Activated CD4-positive, alpha-beta T cell treated with anti-CD3 and anti-CD28 coated beads for 48 hours (primary cell): ENCODE measurements around the gene NAXE.
"Not testable (repeated sequence)": the region's sequence is repeated elsewhere in the genome, so short reads cannot be mapped to it uniquely, and the experiment has no call there.

Source experiments
- DNase-seq: peaks from one replicate; pipeline ENCODE4 v3.0.0-alpha.2; 2020

NAXE gene

GRCh38 chr1:156624814-156625435 is 33.3 kb downstream of the NAXE start:
- no peak for DNase-seq

DNA sequence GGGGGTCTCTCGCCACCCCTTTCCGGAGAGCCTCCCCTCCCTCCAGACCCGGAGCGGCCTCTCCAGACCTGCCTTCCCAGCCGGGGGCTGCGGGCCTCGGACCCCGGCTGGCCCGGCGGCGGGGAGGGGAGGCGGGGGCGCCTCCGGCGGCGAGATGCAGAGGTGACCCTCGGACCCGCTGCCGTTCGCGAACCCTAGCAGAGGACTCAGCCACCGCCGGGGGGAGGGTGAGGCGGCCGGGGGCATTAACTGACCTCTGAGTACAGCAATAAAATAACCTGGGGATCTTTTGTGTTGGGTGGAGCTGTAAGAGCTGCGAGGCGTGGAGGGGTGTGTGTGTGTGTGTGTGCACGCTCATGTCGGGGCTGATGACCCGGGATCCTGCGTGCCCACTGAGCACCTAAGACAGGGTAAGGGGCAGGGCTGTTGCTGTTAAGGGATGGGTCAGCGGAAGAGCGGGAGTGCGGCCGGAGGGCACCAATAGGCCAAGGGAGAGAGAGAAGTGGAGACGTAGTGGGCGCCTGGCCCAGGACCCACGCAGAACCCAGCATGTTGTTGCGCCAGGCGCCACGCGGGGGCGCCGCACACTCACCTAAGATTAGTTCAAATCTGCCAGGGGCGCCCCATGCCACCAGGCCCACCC is 34.0 kb downstream of the NAXE start:
- peak; percentile 77 for DNase-seq

- no peak for DNase-seq
Observed at GRCh38 chr1:156626079-156626438, 34.5 kb downstream of the NAXE start.

DNA sequence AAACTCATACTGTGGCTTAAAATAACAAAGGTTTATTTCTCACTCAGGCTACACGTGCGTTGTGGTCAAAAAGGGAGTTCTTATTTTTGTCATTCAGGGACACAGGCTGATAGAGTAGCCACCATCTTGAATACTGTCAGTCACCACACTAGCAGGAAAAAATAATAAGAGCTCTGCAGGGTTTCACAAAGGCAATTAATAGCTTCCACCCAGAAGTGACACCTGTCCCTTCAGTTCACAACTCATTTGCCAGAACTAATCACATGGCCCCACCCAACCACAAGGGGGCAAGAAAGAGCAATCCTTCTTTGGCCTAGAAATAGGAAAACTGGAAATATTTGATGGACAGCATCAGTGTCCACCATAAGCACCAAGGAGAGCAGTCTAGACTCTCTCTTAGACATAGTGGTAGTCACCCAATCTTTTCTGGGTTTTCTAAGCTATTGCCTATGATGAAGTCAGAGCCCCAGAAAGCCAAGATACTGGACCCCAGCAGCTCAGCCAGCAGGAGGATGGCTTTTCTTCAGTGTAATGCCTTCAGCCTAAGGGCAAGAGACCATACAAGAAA is 35.8 kb downstream of the NAXE start:
- DNase-seq: peak; percentile 43

DNA sequence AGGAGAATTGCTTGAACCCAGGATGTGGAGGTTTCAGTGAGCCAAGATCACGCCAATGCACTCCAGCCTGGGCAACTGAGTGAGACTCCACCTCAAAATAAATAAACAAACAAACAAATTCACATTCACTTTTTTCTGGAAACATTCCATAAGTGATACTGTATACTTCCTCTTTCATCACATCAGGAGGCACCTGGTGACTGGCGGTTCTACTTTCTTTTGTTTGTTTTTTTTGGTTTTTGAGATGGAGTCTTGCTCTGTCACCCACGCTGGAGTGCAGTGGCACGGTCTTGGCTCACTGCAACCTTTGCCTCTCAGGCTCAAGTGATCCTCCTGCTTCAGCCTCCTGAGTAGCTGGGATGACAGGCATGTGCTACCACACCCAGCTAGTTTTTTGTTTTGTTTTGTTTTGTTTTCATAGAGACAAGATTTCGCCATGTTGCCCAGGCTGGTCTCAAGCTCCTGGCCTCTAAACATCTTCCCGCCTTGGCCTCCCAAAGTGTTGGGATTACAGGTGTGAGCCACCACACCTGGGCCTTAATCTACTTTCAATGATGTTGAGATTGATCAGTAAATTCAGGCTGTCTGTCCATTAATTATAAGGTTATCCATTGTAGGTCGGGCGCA is 38.4 kb downstream of the NAXE start:
- DNase-seq: no peak

GRCh38 chr1:156631152-156631551 is 39.6 kb downstream of the NAXE start:
- DNase-seq: not testable (repeated sequence)

GRCh38 chr1:156632355-156632754 is 40.8 kb downstream of the NAXE start:
- no peak for DNase-seq

- DNase-seq: no peak
Observed at GRCh38 chr1:156638189-156638985, 46.8 kb downstream of the NAXE start.

GRCh38 chr1:156639601-156640101 is 48.1 kb downstream of the NAXE start:
- no peak for DNase-seq

- DNase-seq: no peak
Observed at GRCh38 chr1:156640842-156641706, 49.5 kb downstream of the NAXE start.

GRCh38 chr1:156641761-156642264 is 50.2 kb downstream of the NAXE start, which contains the start of gene BCAN:
TSS of gene BCAN (plus strand) at chr1:156642117. CDS start at chr1:156646055, 3,938 bp downstream.
- DNase-seq: peak; percentile 32

DNA sequence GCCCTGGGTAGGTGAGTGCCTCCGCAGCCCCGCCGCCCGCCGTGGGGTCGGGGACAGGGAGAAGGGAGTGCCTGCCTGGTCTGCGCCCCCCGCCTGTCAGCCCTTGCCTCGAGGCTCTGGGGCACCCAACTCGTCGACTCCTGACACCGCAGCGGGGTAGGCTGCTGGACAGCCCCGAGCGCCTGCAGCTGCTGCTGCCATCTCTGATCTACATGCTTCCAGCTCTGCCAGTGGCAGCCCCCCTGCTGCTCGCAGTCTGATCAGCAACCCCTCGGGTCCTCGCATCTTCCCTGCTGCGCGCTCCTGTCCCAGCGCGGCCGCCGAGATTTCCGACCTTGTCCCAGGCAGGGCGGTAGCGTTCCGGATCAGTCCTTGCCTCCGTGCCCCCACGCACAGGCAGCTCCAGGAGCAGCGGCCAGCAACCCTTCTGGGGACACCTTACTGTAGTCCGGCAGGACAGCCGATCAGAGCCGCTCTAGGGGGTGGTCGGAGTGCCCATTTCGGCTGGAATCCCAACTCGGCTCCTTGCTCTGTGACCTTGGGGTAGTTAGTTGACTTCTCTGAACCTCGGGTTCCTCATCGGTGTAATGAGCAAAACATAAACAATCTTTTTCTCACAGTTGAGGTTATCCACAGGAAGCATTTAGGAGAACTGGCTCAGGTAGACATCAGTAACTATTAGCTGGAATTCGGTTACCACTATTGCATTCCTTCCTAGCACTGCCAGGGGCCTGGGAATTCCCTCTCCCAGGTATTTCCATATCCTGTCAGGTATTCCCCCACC is 50.9 kb downstream of the NAXE start:
- no peak for DNase-seq

GRCh38 chr1:156643049-156643777 is 51.6 kb downstream of the NAXE start:
- DNase-seq: no peak

- peak; percentile 43 for DNase-seq
Observed at GRCh38 chr1:156643778-156644092, 52.2 kb downstream of the NAXE start.
